ENCODE data around the gene SCN9A. TPM values are rescaled to one million over a fixed set of nuclear protein-coding genes. Genes with fewer than 3 reads are reported as not detected.
A peak's percentile ranks its signal among the peaks of the same experiment; 100 is the strongest.

Gene SCN9A
- total RNA-seq, 1 donor from 2014 or later = 47.3 TPM

- H3K36me3 Mint-ChIP-seq (ENCODE audit: low read depth, unreplicated experiment) = no peaks in the 10 kb centered on the region
- no peak for TF ChIP-seq CTCF (IDR thresholded peaks at IDR 0.05; ENCODE audit: unreplicated experiment)
- H3K27me3 Mint-ChIP-seq (ENCODE audit: unreplicated experiment) = no peaks in the 10 kb centered on the region
- H3K27ac Mint-ChIP-seq (ENCODE audit: unreplicated experiment) = no peak overlapping the region
- peaks cover 28% of the 10 kb centered on the region for H3K4me1 Mint-ChIP-seq (ENCODE audit: unreplicated experiment)
- H3K9me3 Mint-ChIP-seq (ENCODE audit: unreplicated experiment) = no peaks in the 10 kb centered on the region
- DNase-seq (ENCODE audit: low spot score) = no peak
- no peak overlapping the region for H3K4me3 Mint-ChIP-seq (ENCODE audit: unreplicated experiment)
These were observed 9.6 kb upstream of the SCN9A start for GRCh38 chr2:166385313-166385712.

GRCh38 chr2:166384774-166385173, 9.0 kb upstream of the SCN9A start:
- Mint-ChIP-seq H3K4me1 (ENCODE audit: unreplicated experiment) (peaks cover 24% of the 10 kb centered on the region), H3K36me3 (ENCODE audit: low read depth, unreplicated experiment) (no peaks in the 10 kb centered on the region), H3K9me3 (ENCODE audit: unreplicated experiment) (no peaks in the 10 kb centered on the region), H3K27me3 (ENCODE audit: unreplicated experiment) (no peaks in the 10 kb centered on the region), H3K4me3 (ENCODE audit: unreplicated experiment) (no peak overlapping the region), H3K27ac (ENCODE audit: unreplicated experiment) (no peak overlapping the region)
- peak; percentile 66 for TF ChIP-seq CTCF (IDR thresholded peaks at IDR 0.05; ENCODE audit: unreplicated experiment)
- no peak for DNase-seq (ENCODE audit: low spot score)

GRCh38 chr2:166382448-166382847, 6.7 kb upstream of the SCN9A start:
- Mint-ChIP-seq H3K4me3 (ENCODE audit: unreplicated experiment) (no peak overlapping the region), H3K9me3 (ENCODE audit: unreplicated experiment) (no peaks in the 10 kb centered on the region), H3K36me3 (ENCODE audit: low read depth, unreplicated experiment) (no peaks in the 10 kb centered on the region), H3K27me3 (ENCODE audit: unreplicated experiment) (no peaks in the 10 kb centered on the region), H3K27ac (ENCODE audit: unreplicated experiment) (no peak overlapping the region), H3K4me1 (ENCODE audit: unreplicated experiment) (peaks cover 9% of the 10 kb centered on the region)
- no peak for DNase-seq (ENCODE audit: low spot score)
- TF ChIP-seq CTCF (IDR thresholded peaks at IDR 0.05; ENCODE audit: unreplicated experiment) = no peak

- Mint-ChIP-seq H3K27me3 (ENCODE audit: unreplicated experiment) (no peaks in the 10 kb centered on the region), H3K4me3 (ENCODE audit: unreplicated experiment) (no peak overlapping the region), H3K9me3 (ENCODE audit: unreplicated experiment) (no peaks in the 10 kb centered on the region), H3K36me3 (ENCODE audit: low read depth, unreplicated experiment) (no peaks in the 10 kb centered on the region), H3K27ac (ENCODE audit: unreplicated experiment) (no peak overlapping the region), H3K4me1 (ENCODE audit: unreplicated experiment) (peaks cover 14% of the 10 kb centered on the region)
- TF ChIP-seq CTCF (IDR thresholded peaks at IDR 0.05; ENCODE audit: unreplicated experiment) = no peak
- DNase-seq (ENCODE audit: low spot score) = no peak
These were observed 4.9 kb upstream of the SCN9A start for GRCh38 chr2:166380615-166381014.

- TF ChIP-seq CTCF (IDR thresholded peaks at IDR 0.05; ENCODE audit: unreplicated experiment) = no peak
- H3K4me1 Mint-ChIP-seq (ENCODE audit: unreplicated experiment) = peaks cover 27% of the 10 kb centered on the region
- no peaks in the 10 kb centered on the region for H3K9me3 Mint-ChIP-seq (ENCODE audit: unreplicated experiment)
- no peak for DNase-seq (ENCODE audit: low spot score)
- H3K36me3 Mint-ChIP-seq (ENCODE audit: low read depth, unreplicated experiment) = no peaks in the 10 kb centered on the region
- peaks cover 2% of the 10 kb centered on the region for H3K27me3 Mint-ChIP-seq (ENCODE audit: unreplicated experiment)
- peak overlapping the region; percentile 94 for H3K4me3 Mint-ChIP-seq (ENCODE audit: unreplicated experiment)
- peak overlapping the region; percentile 85 for H3K27ac Mint-ChIP-seq (ENCODE audit: unreplicated experiment)
These were observed 1.1 kb upstream of the SCN9A start for GRCh38 chr2:166376873-166377272.
